OCI-LY1 (cell line): ENCODE data around the gene HIC1.

Experiments used
- H2AFZ ChIP-seq: fragments of 200-600 bp; sonication (generic), shearing (Covaris generic); 2 replicates; pipeline ENCODE4 v1.6.0; 2014; ENCODE audit warnings: antibody characterized with exemption, mild to moderate bottlenecking, low read length
- H3F3A ChIP-seq: fragments of 200-600 bp; sonication (generic), shearing (Covaris generic); 2 replicates; pipeline ENCODE4 v1.6.0; 2014; ENCODE audit warnings: mild to moderate bottlenecking, antibody characterized with exemption, low read length, moderate library complexity; ENCODE audit not compliant: insufficient read depth
- H3K27ac ChIP-seq: fragments of 200-600 bp; sonication (generic); 2 replicates; pipeline ENCODE4 v1.5.1; 2014; ENCODE audit warnings: low read length, mixed run types, mild to moderate bottlenecking, low read depth; ENCODE audit not compliant: poor library complexity, severe bottlenecking
- H3K27me3 ChIP-seq: fragments of 200-600 bp; sonication (generic); 2 replicates; pipeline ENCODE4 v1.6.0; 2014; ENCODE audit warnings: antibody characterized with exemption, mild to moderate bottlenecking, low read length, moderate library complexity; ENCODE audit not compliant: insufficient read depth
- H3K36me3 ChIP-seq: fragments of 200-600 bp; sonication (generic); 2 replicates; pipeline ENCODE4 v1.6.1; 2014; ENCODE audit warnings: mild to moderate bottlenecking, antibody characterized with exemption, low read length, moderate library complexity, mixed read lengths; ENCODE audit not compliant: insufficient read depth
- H3K4me1 ChIP-seq: fragments of 200-600 bp; sonication (generic); 2 replicates; pipeline ENCODE4 v1.5.1; 2014; ENCODE audit warnings: mild to moderate bottlenecking, low read length, moderate library complexity; ENCODE audit not compliant: insufficient read depth, severe bottlenecking
- H3K4me2 ChIP-seq: fragments of 200-600 bp; sonication (generic), shearing (Covaris generic); 2 replicates; pipeline ENCODE4 v1.6.1; 2014; ENCODE audit warnings: low read length
- H3K4me3 ChIP-seq: fragments of 200-600 bp; sonication (generic); 2 replicates; pipeline ENCODE4 v1.5.1; 2014; ENCODE audit warnings: low read length, low read depth, mild to moderate bottlenecking, mixed read lengths; ENCODE audit not compliant: poor library complexity, severe bottlenecking
- H3K79me2 ChIP-seq: fragments of 200-600 bp; shearing (Covaris generic); 2 replicates; pipeline ENCODE4 v1.6.1; 2016; ENCODE audit warnings: mixed run types, low read length, mixed read lengths; ENCODE audit not compliant: insufficient read depth
- H3K9ac ChIP-seq: fragments of 200-600 bp; sonication (generic), shearing (Covaris generic); 2 replicates; pipeline ENCODE4 v1.6.1; 2014; ENCODE audit warnings: mild to moderate bottlenecking, low read length, mixed read lengths
- H3K9me2 ChIP-seq: fragments of 200-600 bp; sonication (generic), shearing (Covaris generic); 2 replicates; pipeline ENCODE4 v1.6.1; 2014; ENCODE audit warnings: low read depth, mild to moderate bottlenecking, low read length, mixed read lengths
- H3K9me3 ChIP-seq: fragments of 200-600 bp; shearing (Covaris generic); 2 replicates; pipeline ENCODE4 v1.6.1; 2014; ENCODE audit warnings: low read length, mixed read lengths
- H4K20me1 ChIP-seq: fragments of 200-600 bp; sonication (generic), shearing (Covaris generic); 2 replicates; pipeline ENCODE4 v1.6.0; 2016; ENCODE audit warnings: mild to moderate bottlenecking, low read length; ENCODE audit not compliant: insufficient read depth
- EZH2 ChIP-seq: fragments of 200-600 bp; sonication (generic), shearing (Covaris generic); IDR thresholded peaks from 2 replicates; pipeline ENCODE4 v1.8.0; 2017; ENCODE audit warnings: borderline replicate concordance, mixed run types, mild to moderate bottlenecking, antibody characterized with exemption, low read length, moderate library complexity, mixed read lengths
- TF ChIP-seq, protein P1 (sequence below): fragments of 200-600 bp; sonication (generic), shearing (Covaris generic); IDR thresholded peaks from 2 replicates; pipeline ENCODE4 v1.5.1; 2017; ENCODE audit warnings: mild to moderate bottlenecking, antibody characterized with exemption, low read length, moderate library complexity, mixed read lengths

The HIC1 gene

DNA sequence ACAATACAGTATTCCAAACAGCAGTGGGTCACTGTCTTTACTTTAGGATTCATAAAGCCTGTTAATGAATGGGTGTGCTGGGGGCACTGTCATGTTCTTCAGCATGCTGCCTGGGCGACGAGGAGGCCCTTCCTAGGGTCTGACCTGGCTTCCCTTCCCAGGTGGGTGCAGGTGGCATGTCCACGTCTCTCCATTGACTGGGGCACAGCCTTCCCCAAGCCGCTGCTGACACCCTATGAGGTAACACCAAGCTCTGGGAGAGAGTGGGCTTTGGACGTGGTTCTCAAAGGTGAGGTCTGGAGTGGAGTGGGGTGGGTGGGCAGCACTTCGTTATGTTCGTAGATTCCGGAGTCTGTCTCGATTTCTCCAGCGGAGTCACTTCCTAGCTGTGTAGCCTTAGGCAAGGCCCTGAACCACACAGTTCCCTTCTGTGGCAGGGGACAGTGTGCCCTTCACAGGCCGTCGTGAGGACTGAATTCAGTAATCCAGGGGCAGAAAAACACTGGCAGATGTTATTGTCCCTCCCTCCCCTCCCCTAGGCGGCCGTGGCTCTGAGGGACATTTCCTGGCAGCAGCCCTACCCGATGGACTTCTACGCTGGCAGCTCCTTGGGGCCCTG, 13.9 kb upstream of the HIC1 start:
- Histone ChIP-seq H3K79me2 (no peaks in the 10 kb centered on the region), H3K36me3 (peaks cover 47% of the 10 kb centered on the region), H3K4me3 (peak overlapping the region; percentile 83), H3K9me2 (no peaks in the 10 kb centered on the region), H3K27ac (no peak overlapping the region), H3K9me3 (no peaks in the 10 kb centered on the region), H2AFZ (no peak overlapping the region), H3K4me1 (peaks cover 17% of the 10 kb centered on the region), H4K20me1 (no peaks in the 10 kb centered on the region), H3K27me3 (no peaks in the 10 kb centered on the region), H3K4me2 (peak overlapping the region; percentile 90), H3K9ac (peak overlapping the region; percentile 17; the same call in 1 of the 2 replicates), H3F3A (no peaks in the 10 kb centered on the region)
- TF ChIP-seq, protein P1, sequence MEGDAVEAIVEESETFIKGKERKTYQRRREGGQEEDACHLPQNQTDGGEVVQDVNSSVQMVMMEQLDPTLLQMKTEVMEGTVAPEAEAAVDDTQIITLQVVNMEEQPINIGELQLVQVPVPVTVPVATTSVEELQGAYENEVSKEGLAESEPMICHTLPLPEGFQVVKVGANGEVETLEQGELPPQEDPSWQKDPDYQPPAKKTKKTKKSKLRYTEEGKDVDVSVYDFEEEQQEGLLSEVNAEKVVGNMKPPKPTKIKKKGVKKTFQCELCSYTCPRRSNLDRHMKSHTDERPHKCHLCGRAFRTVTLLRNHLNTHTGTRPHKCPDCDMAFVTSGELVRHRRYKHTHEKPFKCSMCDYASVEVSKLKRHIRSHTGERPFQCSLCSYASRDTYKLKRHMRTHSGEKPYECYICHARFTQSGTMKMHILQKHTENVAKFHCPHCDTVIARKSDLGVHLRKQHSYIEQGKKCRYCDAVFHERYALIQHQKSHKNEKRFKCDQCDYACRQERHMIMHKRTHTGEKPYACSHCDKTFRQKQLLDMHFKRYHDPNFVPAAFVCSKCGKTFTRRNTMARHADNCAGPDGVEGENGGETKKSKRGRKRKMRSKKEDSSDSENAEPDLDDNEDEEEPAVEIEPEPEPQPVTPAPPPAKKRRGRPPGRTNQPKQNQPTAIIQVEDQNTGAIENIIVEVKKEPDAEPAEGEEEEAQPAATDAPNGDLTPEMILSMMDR = no peak
- TF ChIP-seq EZH2 = no peak

- Histone ChIP-seq H3K4me2 (peak within 1 kb of the TSS; percentile 90), H3K9me3 (no peaks in the 10 kb centered on the region), H3K79me2 (no peaks in the 10 kb centered on the region), H3F3A (no peaks in the 10 kb centered on the region), H3K27ac (peak within 1 kb of the TSS; percentile 26), H3K9ac (peak within 1 kb of the TSS; percentile 89), H3K9me2 (no peaks in the 10 kb centered on the region), H4K20me1 (no peaks in the 10 kb centered on the region), H2AFZ (no peak within 1 kb of the TSS), H3K36me3 (peaks cover 44% of the 10 kb centered on the region), H3K4me3 (peak within 1 kb of the TSS; percentile 83), H3K27me3 (no peaks in the 10 kb centered on the region), H3K4me1 (peaks cover 17% of the 10 kb centered on the region)
- TF ChIP-seq EZH2 = no peak
- TF ChIP-seq, protein P1 = peak; percentile 33
Measured at GRCh38 chr17:2041561-2042389, 13.1 kb upstream of the HIC1 start, which contains the start of gene OVCA2. Gene OVCA2, plus strand, starts transcription at chr17:2042022. Its CDS starts 26 bp downstream, at chr17:2042048.

GRCh38 chr17:2042390-2042847, 12.5 kb upstream of the HIC1 start:
- Histone ChIP-seq H4K20me1 (no peaks in the 10 kb centered on the region), H3K9me2 (no peaks in the 10 kb centered on the region), H3K4me1 (peaks cover 17% of the 10 kb centered on the region), H3F3A (no peaks in the 10 kb centered on the region), H3K36me3 (peaks cover 40% of the 10 kb centered on the region), H3K27ac (peak overlapping the region; percentile 26), H3K9ac (peak overlapping the region; percentile 89), H3K9me3 (no peaks in the 10 kb centered on the region), H3K4me3 (peak overlapping the region; percentile 83), H3K27me3 (no peaks in the 10 kb centered on the region), H3K4me2 (peak overlapping the region; percentile 90), H3K79me2 (no peaks in the 10 kb centered on the region), H2AFZ (no peak overlapping the region)
- TF ChIP-seq, protein P1 = no peak
- no peak for TF ChIP-seq EZH2
